Stimulated activated naive CD4-positive, alpha-beta T cell treated with Interleukin-2 at 50 U/mL for 16 hours (primary cell): ENCODE measurements around the gene PPIA.
"Not testable (repeated sequence)": the region's sequence is repeated elsewhere in the genome, so short reads cannot be mapped to it uniquely, and the experiment has no call there.

ENCODE experiments used
- DNase-seq: peaks from one replicate; lab custom pipeline; 2025; lab: John Stamatoyannopoulos, UW

PPIA gene

GRCh38 chr7:44764081-44764480 is 32.4 kb upstream of the PPIA start:
- no peak for DNase-seq

GRCh38 chr7:44764665-44765578 is 31.6 kb upstream of the PPIA start:
- DNase-seq = no peak

- no peak for DNase-seq
Observed at GRCh38 chr7:44765579-44766415, 30.7 kb upstream of the PPIA start.

GRCh38 chr7:44766416-44766801 is 30.1 kb upstream of the PPIA start:
- DNase-seq = no peak

GRCh38 chr7:44767134-44767911 is 29.2 kb upstream of the PPIA start:
- no peak for DNase-seq

- no peak for DNase-seq
Observed at GRCh38 chr7:44767912-44768627, 28.4 kb upstream of the PPIA start.

- DNase-seq = no peak
Observed at GRCh38 chr7:44768628-44769371, 27.7 kb upstream of the PPIA start.

- DNase-seq = no peak
Observed at GRCh38 chr7:44769376-44769775, 27.1 kb upstream of the PPIA start.

GRCh38 chr7:44769776-44770294 is 26.6 kb upstream of the PPIA start:
- DNase-seq = no peak

GRCh38 chr7:44771358-44771757 is 25.1 kb upstream of the PPIA start:
- DNase-seq = no peak

GRCh38 chr7:44772440-44772839 is 24.0 kb upstream of the PPIA start:
- DNase-seq = no peak

GRCh38 chr7:44772867-44773266 is 23.6 kb upstream of the PPIA start:
- no peak for DNase-seq

- not testable (repeated sequence) for DNase-seq
Observed at GRCh38 chr7:44774486-44774885, 22.0 kb upstream of the PPIA start.

- no peak for DNase-seq
Observed at GRCh38 chr7:44775383-44776107, 20.9 kb upstream of the PPIA start.

- no peak for DNase-seq
Observed at GRCh38 chr7:44776211-44776610, 20.3 kb upstream of the PPIA start.

GRCh38 chr7:44782460-44782859 is 14.0 kb upstream of the PPIA start:
- no peak for DNase-seq

GRCh38 chr7:44783407-44783806 is 13.1 kb upstream of the PPIA start:
- DNase-seq = no peak

- DNase-seq = no peak
Observed at GRCh38 chr7:44784364-44784763, 12.1 kb upstream of the PPIA start.

GRCh38 chr7:44785218-44785617 is 11.3 kb upstream of the PPIA start:
- DNase-seq = not testable (repeated sequence)

GRCh38 chr7:44787041-44787440 is 9.4 kb upstream of the PPIA start:
- no peak for DNase-seq
